RPMI7951 (cell line): ENCODE measurements around the gene LAT. TPM values are rescaled to one million over a fixed set of nuclear protein-coding genes. Genes with fewer than 3 reads are reported as not detected.

ENCODE experiments used
- total RNA-seq: library from RNA; depleted of rRNA; stranded (reverse); fragments of >200 nt; shearing (Covaris generic); gene quantifications from 2 replicates; pipeline ENCODE4 v1.2.3, GENCODE V29; 2014; rRNA removed

LAT gene
- total RNA-seq, 1 experiment from 2014 or later, result 0.84 TPM

Other genes with a start within 250 kb of the LAT start
- gene NPIPB9, start 233.3 kb upstream of the LAT start, total RNA-seq, result not detected in 2 replicates
- 17.9 and 29.7 TPM in 2 replicates for gene ATXN2L, start 162.1 kb upstream of the LAT start, total RNA-seq
- 99.1 and 109 TPM in 2 replicates for gene TUFM, start 138.7 kb upstream of the LAT start, total RNA-seq
- gene SH2B1, start 121.2 kb upstream of the LAT start, total RNA-seq, result 8.3 and 11.2 TPM in 2 replicates
- gene ATP2A1, start 106.6 kb upstream of the LAT start, total RNA-seq, result 0.20 TPM in 1 of 2 replicates, not detected in the other
- 8.1 and 19.2 TPM in 2 replicates for gene RABEP2, start 59.8 kb upstream of the LAT start, total RNA-seq
- not detected in 2 replicates for gene CD19, start 53.1 kb upstream of the LAT start, total RNA-seq
- 15.7 and 15.9 TPM in 2 replicates for gene NFATC2IP, start 34.1 kb upstream of the LAT start, total RNA-seq
- gene SPNS1, start 10.3 kb upstream of the LAT start, total RNA-seq, result 23.2 and 24.9 TPM in 2 replicates